Activated T-cell treated with anti-CD3 and anti-CD28 coated beads, Interleukin-2, amount 50 U/mL, for 48 hours (primary cell): Measurements from ENCODE around the gene CNTN4.

Experiments
- DNase-seq, 2 experiments: peaks; one replicate each; pipeline ENCODE4 v3.0.0-alpha.2; 2020

Gene CNTN4

DNA sequence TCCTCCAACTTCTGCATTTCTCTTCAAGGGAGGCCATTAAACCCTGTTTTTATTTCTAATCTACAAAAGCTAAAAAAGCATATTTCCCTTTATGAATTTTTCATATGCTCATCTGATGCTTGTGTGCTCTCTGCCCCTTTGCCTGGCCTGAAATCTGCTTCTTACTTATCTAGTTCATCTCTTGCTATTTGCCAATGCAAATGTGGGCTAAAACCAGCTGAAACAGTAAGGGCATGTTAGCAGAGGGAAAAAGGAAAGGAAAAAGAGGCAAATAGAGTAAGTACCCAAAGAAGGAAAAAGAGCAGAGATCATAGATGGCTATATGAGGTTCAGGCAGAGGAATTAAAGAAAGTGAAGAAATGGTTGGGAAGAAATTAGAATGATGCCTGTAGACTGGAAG lies 185.2 kb downstream of the CNTN4 start:
- no peak for DNase-seq

DNA sequence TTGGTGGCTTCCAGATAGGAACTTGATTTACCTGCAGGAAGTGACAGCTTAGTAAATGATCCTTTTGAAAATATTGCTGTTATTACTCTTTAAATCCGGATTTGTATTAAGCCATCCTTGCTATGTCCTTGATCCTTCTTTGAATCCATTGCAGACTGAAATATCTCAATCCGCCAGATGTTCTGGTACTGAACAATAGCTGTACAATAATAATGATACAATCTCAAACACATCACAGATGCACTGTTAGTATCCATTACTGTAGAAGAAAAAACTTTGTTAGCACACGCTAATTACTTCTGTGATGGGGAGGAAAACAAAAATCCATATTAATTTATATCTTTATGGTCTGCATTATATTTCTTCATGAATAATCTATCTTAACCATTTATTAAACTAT lies 202.3 kb downstream of the CNTN4 start:
- DNase-seq, result no peak

DNA sequence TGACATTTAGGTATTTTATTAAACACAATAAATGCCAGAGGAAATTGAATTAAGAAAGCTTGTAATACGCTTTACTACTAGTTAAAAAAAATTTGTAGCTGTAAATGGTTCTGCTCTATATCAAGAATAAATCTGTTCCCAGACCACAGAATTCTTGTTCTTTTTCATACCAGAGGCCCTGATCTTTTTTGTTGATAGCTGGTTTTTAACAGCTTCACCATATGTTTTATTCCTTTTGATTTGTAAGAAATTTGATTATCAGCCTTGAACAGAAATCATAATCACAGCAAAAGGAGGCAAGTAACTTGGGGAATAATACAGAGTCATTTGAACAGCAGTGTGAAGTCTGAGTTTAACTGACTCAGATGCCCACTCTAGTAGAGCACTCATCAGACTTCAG lies 202.7 kb downstream of the CNTN4 start:
- DNase-seq, result no peak

DNA sequence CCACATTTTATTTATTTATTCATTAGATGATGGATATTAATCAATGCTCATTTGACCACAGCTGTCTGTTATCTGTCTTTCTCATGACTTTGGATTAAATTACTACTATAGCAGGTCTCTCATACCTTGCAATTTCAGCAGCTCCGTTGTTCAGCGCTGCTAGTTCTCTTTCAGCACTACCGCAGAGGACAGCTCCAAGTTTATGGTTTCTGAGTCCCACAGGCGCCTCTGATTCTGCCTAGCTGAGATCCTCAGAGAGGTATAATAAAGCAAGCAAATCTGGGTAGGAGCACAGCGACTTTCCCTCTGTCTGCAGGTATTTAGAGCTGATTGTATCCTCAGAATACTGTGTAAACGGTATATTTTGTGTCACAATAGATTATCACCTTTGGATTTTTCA lies 204.9 kb downstream of the CNTN4 start:
- no peak for DNase-seq

DNA sequence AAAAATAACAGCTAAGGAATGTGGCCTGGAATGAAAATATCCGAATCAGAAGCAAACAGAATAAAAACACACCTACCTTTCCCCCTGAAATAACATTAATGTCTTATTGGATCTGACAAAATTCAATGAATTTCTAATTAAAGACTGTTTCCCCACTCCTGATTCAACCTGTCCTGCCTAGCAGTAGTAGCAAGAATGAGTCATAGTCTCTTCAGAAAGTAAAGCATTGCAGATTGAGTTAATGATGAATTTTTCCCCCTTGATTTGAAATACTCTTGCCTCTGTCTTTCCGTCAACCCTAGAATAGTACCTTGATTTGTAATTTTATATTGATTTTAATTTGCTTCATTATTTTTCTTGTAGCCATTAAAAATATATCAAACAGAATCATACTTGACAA lies 212.4 kb downstream of the CNTN4 start:
- no peak for DNase-seq

DNA sequence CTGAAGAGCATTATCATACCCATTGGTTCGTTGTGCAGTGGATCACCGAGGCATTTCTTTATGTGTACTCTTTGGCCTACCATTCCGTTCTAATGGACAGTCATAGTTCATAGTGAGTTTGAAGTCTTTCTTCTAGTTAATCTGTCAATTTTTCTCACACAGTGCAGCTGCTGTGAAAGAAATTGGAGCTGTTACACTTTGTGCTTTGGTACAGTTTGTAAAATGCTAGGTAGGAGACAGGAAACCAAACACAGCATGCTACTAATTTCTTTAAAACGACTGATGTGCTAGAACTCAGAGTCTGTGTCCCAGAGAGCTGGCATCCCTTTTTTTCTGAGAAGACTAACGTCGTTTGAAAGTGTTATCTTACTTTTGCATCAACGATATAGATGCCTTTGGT lies 218.9 kb downstream of the CNTN4 start:
- DNase-seq, result no peak

DNA sequence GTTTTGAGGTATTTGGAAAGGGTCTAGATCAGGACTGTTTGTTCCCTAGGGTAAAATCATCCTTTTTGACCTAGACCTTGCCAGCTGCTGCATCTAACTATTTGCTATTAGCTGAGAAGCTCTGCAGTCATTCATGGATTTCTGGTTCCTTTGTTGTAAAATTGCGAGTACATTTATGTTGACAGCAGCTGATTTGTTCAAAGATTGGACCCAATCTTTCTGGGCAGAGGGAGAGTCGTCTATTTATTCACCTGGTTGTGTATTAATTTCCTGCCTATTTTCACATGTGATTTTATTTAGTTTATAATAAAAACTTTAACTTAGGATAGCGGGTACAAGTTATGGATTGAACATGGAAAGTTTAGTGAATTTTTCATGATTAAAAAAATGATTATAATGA lies 236.3 kb downstream of the CNTN4 start:
- DNase-seq, result no peak

DNA sequence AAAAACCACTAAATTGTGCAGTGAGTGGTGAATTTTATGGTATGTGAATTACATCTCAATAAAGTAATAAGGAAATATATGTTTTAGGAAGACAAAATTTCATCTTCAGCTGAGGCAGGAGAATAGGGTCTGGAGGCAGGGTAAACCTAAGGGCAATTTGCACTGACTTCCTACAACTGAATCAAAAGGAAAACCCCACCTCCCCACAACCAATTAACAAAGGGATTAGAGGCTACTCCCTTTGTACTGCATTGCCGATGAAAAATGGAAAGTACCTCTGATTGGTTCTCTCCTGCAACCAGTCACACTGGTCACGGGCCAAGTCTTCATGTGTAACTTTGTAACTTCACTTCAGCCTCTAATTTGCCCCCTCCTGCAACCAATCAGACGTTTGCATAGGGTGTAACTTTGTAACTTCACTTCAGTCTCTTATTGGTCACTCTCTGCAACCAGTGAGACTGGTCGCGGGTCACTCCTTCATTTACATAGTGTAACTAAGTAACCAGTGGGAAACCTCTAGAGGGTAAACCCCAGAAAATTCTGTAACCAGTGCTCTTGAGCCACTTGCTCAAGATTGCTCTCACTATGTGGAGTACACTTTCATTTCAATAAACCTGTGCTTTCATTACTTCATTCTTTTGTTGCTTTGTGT lies 244.5 kb downstream of the CNTN4 start:
- no peak for DNase-seq

DNA sequence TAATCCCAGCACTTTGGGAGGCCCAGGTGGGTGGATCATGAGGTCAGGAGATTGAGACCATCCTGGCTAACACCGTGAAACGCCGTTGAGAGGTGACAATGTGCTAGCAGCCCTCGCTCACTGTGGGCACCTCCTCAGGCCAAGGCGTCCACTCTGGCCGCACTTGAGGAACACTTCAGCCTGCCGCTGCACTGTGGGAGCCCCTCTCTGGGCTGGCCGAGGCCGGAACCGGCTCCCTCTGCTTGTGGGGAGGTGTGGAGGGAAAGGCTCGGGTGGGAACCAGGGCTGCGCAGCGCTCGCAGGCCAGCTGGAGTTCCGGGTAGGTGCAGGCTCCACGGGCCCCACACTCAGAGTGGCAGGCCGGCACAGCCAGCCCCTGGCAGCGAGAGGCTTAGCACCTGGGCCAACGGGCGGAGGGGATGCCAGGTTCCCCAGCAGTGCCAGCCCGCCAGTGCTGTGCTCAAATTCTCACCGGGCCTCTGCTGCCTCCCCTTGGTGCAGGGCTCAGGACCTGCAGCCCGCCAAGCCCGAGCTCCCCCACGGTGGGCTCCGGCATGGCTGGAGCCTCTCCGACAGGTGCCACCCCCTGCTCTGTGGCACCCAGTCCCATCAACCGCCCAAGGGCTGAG lies 253.6 kb downstream of the CNTN4 start:
- DNase-seq, result no peak

DNA sequence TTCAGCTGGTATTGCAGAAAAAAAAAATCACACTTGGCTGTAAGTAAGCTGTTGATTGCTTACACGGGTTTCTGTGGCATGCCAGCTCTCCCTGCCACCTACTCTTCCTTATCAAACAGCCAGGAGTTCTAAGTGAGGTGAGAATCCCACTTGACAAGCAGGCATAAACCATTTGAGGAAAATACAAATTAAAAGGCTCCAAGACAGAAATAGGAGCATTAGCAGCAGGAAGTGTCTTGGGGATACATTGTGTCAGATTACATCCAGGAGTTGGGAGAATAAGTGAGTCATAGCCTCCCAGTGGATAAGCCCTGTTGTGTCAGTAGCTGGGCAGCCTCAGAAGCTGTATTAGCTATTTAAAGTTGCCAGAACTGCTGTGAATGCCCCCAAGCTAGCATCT lies 256.0 kb downstream of the CNTN4 start:
- no peak for DNase-seq

DNA sequence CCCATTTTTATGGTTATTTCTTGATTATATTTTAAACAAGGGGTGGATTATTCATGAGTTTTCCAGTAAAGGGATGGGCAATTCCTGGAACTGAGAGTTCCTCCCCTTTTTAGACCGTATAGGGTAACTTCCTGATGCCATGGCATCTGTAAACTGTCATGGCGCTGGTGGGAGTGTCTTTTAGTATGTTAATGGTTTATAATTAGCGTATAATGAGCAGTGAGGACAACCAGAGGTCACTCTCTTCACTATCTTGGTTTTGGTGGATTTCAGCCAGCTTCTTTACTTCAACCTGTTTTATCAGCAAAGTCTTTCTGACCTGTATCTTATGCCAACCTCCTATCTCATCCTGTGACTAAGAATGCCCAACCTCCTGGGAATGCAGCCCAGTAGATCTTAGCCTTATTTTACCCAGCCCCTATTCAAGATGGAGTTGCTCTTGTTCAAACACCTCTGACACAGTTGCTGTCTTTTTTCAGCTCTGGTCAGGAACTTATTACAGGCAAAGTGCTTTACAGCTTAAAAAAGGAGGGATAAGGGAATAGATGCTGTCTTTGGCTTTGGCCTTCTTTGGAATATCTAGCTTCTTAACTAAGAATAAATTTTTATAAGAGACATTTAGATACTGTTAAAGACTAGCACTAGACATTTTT lies 257.8 kb downstream of the CNTN4 start:
- DNase-seq, result no peak

DNA sequence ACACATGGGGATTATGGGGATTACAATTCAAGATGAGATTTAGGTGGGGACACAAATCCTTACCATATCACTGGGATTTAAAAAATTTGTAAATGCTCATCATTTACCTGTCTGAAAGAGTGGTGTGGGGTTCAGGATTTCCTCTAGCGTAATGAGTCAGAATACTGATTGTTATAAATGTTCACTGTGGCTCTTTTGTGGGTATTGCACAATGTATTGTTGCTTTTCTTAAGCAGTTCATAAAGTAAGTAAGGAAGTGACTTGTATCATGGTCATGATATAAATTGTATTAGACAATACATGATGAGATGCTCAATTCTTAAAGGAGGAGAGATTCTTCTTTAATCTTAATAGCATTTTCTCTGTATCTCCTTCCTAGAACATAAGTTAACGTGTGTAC lies 262.1 kb downstream of the CNTN4 start:
- DNase-seq, result no peak

DNA sequence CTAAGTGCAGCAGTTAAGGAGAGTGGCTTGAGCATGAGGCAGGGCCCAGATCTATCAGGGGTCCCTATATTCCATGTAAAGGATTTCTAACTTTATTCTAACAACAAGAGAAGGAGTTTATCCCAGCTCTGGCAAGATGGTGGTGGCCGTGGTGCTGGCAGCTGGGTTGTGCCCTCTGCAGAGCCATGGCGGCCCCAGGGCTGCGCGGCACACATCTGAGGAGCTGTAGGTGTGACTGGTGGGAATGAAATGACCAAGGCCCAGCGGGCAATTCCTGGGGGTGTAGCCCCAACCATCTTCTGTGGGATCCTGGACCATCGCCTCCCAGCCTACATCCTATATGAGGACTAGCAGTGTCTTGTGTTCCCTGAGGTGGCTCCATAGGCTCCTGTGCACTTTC lies 263.5 kb downstream of the CNTN4 start:
- no peak for DNase-seq

DNA sequence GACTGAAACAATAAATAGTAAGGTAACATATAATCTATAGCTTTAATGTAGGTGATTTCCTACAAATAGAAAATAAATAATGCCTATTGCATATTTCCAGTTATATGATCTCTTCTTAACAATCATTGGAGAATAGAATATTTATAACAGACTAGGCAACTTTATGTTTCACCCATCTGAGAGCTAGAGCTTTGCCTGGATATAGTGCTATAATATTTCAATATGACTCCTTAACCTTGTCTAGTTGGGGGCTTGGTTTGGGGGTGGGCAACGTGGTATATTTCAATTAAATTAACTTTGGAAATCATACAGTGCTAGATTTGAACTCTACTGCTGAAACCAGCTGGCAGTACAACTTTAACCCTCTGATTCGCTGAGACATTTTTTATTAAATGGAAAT lies 265.2 kb downstream of the CNTN4 start:
- no peak for DNase-seq

DNA sequence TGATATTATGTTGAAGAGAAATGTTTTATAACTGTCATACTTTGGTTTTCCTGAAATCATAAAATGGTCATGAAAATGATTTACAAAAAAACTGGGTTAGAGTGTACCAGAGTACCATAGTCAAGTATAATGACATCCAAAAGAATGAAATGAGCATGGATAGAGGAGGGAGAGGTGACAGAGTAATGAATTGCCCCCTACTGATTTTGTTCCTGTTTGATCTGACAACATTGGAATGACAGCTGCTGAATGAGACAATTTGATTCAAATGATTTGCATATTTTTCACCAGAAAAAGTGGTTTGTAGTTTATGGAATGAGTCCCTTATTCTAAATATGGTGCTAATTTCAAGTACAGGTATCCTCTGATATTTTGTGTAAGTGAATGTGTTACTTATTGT lies 271.7 kb downstream of the CNTN4 start:
- no peak for DNase-seq

DNA sequence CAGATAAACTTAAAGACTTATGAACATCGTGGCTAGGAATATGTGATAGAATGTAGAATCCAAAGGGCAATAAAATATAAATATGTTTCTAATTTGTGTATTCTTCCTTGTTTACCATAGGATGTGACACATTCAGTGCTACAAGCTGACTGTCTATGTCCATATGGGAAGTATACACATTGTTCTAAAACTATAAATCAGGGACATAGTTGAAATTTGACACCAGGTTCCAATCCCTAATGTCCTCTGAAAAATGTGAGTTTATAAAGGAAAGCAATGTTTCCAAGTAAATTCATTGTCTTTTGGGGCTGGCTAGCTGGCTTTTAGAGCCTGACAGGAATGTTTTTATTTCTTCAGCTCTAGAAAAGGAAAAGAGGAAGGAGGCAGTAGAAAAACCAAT lies 273.6 kb downstream of the CNTN4 start:
- DNase-seq, result no peak

DNA sequence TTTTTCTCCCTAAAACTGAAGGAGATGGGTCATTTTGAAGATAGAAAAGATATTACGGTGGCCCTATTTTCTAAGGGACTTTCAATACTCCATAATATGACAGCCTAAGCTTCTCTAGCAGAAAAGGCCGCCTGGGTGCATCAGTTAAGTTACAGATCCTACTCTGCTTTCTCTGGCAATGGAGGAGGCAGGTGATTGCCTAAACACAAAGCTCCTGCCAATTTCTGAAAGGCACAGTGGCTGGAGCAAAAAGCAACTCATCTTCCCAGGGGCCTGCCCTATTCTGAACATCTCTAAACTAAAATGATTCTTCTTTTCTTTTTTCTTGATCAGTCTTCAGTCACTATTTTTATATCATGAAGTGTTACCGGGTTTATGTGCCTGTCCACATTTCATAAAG lies 276.7 kb downstream of the CNTN4 start:
- no peak for DNase-seq

DNA sequence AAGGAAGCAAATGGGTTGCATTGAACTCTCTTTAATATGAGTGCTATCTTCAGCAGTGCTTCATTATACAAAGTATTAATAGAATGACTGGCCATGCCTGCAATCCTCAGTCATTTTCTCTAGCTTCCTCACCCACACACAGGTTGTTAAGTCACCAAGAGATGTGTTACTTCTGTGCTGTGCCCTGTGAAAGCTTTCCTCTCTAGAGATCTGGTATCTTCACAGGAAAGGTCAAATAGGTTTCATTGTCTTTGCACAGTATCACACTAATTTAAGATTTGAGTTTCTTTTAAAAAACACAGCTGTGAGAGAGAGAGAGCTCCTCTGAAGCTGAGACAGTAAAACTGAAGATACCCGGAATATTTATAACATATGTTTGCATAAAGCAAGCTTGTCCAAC lies 278.6 kb downstream of the CNTN4 start:
- no peak for DNase-seq

DNA sequence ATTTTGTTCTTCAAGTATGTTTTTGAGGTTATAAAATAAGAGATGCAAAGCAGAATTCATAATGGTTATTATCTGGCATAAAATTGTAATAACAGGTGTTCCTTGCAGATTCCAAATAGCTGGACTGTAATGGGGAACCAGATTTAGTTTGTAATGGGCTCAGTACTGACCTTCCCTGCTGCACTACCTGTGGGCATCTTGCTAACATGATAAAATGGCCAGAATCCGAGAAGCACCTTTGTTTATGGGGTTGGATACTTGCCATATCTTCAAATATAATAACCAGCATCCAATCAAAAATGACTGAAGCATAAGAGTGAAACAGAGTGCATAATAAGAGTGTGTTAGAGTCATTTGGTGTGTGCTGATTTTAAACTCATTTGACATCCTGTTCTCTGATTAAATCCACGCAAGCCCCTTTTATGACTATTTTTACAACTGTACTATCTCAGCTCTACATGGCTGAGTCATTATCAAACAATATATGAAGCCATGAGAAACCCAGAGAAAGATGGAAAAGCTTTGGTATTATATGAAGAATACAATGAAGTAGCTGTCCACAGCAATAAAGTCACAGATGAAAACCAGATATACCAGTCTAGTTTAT lies 292.4 kb downstream of the CNTN4 start:
- DNase-seq, result no peak

DNA sequence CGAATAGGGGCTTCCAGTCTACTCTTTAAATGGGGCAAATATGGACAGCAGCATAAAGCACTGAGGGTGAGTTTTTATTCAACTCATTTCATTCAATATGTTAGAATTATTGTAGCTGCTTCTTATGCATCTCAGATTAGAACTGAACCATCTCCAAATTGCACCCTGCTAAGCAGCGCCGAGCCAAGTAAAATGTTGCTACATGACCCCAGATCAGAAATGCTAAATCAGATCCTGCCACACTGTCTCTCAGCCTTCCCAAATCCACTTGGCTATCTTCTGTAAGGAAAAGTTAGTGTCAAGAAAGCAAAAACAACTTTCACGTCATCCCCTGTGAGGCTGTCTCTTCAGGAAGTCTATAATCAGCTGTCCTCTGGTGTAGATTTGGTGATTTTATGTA lies 293.2 kb downstream of the CNTN4 start:
- no peak for DNase-seq

DNA sequence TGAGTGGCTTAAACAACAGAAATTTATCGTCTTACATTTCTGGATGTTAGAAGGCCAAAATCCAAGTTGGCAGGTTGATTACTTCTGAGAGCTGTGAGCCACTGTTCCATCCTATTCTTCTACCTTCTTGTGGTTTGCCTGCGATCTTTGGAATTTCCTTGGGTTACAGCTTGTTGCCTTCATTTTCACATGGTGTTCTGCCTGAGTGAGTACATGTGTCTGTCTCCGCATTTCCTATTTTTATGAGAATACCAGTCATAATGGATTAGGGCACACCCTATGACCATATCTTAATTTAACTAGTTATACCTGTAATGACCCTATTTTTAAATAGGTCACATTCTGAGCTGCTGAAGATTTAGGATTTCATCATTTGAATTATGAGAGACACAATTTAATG lies 294.3 kb downstream of the CNTN4 start:
- no peak for DNase-seq

DNA sequence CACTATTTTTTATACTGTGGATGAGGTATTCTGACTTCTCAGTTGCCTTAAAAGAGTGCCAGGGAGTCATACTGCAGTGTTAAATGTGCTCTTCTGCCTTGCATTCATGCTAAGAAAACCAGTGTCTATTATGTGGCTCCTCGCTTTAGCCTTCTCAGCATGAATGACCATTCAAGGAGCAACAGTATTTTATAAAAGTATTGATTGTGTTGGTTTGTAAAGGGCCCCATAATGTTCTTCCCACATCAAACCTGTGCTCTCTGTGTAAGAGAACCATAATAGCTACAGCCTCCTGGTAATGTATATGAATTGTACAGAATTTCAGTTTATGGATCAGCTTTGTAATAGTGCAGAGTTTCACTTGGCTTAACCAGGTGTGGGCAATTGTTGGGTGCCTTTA lies 316.4 kb downstream of the CNTN4 start:
- DNase-seq, result no peak

DNA sequence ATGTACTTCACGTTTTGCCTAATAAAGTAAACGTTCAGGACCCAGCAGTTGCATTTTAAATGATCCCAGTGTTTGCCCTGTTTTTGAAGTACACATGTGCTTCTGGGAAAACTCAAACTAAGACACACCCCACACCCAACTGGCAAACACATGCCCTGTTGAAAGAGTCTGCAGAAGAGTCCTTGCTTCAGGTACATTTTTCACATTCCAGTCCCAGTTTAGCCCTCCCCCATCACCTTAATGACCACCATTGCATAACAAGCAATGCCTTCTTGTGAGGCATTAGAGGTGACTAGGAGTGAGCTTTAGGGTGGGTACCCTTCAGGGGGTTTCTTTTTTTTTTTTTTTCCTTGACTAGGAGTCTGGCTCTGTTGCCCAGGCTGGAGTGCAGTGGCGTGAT lies 322.3 kb downstream of the CNTN4 start:
- DNase-seq, result no peak

DNA sequence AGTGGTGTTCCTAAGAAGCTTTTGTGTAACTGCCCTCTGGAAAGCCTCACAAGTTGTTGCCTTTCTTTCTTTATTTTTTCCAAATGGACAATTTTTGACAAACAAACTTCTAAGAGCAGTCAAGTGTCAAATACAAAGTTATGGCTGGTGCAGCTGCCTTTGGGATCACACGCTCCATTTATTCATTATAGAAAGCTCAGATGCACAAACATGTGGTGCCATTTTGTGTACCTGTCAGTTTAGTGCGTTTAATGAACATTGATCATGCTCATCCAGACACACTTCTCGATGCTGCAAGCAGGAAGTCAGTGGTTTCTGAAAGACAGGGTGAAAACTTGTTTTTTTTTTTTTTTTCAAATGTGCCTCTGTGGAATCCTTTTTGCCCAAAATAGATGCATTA lies 324.5 kb downstream of the CNTN4 start:
- no peak for DNase-seq
